Measurements from ENCODE around the gene DEPDC5. TPM values are rescaled to one million over a fixed set of nuclear protein-coding genes. Genes with fewer than 3 reads are reported as not detected.

Gene DEPDC5
- polyA plus RNA-seq, 1 donor = 11.5 TPM

DNA sequence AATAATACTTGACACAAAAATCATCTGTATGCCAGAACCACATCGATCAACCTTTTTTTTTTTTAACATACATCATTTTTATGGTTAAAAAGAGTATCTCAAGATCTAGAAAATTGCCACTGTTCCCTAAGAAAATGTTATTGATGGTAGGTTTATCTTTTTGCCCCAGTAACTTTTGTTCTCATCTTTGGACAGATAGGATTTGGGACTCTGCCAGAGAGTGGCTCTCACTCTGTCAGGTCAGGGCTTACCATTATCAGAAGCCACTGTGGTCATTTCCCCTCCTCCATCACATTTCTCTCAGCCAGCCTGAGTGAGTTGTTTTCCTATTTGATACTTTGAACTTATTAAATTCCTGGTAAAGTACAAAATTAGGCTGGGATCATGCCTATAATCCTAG lies 142.7 kb downstream of the DEPDC5 start:
- no peak for DNase-seq

GRCh38 chr22:31897842-31898805 lies 144.3 kb downstream of the DEPDC5 start:
- no peak for DNase-seq

- no peak for DNase-seq
Observed at GRCh38 chr22:31898926-31899325, 145.1 kb downstream of the DEPDC5 start.

GRCh38 chr22:31899669-31900068 lies 145.8 kb downstream of the DEPDC5 start:
- DNase-seq = no peak

- DNase-seq = no peak
Observed at GRCh38 chr22:31901388-31902137, 147.7 kb downstream of the DEPDC5 start.

- DNase-seq = no peak
Observed at GRCh38 chr22:31904651-31905050, 150.8 kb downstream of the DEPDC5 start.

- no peak for DNase-seq
Observed at GRCh38 chr22:31905356-31905755, 151.5 kb downstream of the DEPDC5 start.

- DNase-seq = no peak
Observed at GRCh38 chr22:31906086-31906485, 152.3 kb downstream of the DEPDC5 start.

DNA sequence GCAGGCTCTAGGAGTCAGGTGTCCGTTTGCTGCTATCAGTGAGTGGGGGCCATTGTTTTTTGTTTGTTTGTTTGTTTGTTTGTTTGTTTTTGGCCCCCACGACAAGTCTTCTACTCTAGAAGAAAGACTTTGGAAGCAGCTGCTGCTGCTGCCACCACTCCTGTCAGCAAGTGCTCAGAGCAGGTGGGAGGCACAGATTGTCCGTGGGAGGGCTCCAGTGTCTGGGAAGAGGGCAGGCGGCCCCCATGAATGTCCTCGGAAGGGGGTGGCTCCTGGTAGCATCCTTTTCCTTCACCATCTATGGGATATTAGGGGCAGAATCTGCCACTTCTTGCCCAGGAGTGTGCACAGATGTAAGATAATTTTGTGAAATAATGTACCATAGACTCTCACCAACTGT lies 152.8 kb downstream of the DEPDC5 start:
- DNase-seq = no peak

DNA sequence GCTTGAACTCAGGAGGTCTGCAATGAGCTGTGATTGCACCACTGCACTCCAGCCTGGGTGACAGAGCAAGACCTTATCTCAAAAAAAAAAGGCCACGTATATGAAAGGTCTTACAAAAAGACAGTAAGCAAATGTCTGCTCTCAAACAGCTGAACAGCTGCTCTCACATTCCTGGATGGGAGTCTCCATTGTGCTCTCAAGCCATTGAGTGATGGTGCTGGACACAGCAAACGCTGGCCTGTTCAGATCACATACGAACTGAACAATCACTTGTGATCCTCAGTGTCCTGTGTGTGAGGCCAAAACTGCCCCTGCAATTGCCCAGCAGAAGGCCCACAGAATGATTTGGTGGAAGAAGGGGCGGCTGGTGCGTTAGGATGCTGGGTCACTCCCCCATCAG lies 156.2 kb downstream of the DEPDC5 start:
- no peak for DNase-seq

DNA sequence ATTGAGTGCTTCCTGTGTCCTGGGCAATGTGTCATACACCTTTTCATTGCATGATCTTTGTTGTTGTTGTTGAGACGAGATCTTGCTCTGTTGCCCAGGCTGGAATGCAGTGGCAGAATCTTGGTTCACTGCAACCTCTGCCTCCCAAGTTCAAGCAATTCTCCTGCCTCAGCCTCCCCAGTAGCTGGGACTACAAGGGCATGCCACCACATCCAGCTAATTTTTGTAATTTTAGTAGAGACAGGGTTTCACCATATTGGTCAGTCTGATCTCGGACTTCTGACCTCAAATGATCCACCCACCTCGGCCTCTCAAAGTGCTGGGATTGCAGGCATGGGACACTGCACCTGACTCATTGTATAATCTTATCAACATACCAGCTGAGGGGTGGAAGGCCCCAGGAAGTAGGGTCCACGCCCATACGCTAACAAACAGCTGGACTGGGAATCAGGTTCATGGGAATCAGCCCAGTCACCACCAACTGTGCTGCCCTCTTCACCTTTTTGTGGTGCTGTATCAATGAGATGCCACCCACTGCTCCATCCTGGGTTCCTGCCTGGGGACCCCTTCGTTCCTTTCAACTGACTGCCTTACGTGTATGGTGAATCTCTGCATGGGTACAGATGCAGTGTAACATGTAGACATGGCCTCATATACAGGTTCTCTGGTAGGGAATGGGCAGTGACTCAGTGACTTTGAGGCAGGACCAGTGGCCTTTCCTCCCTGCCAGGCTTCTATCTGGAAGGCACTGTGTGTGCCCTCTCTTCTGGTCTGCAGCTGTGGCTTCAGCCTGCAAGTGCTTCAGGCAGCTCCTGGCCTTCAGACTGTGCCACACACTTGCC lies 158.0 kb downstream of the DEPDC5 start:
- no peak for DNase-seq

DNA sequence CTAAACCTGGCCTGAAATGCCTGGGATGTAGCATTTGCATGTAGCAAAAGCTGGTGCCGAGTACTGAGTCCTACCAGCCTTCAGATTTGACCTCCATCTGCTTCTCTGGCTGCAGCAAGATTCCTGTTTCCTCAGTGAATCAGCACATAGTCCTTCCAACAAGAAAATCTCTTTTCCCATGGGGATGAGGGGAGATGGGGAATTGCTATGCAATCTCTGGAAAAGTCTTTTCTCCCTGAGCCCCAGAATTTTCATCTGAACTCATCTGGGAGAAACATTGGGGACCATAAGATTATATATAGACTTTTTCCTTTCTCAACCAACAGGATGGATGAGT lies 158.6 kb downstream of the DEPDC5 start:
- DNase-seq = no peak

GRCh38 chr22:31915586-31915985 lies 161.8 kb downstream of the DEPDC5 start:
- DNase-seq = no peak

- no peak for DNase-seq
Observed at GRCh38 chr22:31917227-31917921, 163.6 kb downstream of the DEPDC5 start.

DNA sequence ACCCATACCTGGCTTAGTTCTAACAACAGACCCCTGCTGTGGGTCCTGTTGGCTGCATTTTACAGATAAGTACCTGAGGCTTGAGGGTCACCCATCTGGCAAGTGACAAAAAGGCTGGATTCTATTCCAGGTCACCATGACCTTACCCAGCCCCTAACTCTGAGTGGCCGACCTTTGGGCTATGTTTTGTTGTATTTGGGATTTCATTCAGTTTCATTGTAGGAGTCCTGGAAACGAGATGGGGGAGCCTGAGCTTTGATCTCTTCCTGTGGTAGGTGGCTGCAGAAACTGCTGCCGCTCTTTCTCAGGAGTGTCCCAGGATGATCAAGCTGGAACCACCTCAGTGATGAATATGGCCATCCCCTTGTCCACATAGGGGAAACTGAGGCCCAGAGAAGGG lies 165.9 kb downstream of the DEPDC5 start:
- DNase-seq = no peak

GRCh38 chr22:31920306-31920705 lies 166.5 kb downstream of the DEPDC5 start:
- DNase-seq = no peak

- DNase-seq = no peak
Observed at GRCh38 chr22:31921106-31921505, 167.3 kb downstream of the DEPDC5 start.

DNA sequence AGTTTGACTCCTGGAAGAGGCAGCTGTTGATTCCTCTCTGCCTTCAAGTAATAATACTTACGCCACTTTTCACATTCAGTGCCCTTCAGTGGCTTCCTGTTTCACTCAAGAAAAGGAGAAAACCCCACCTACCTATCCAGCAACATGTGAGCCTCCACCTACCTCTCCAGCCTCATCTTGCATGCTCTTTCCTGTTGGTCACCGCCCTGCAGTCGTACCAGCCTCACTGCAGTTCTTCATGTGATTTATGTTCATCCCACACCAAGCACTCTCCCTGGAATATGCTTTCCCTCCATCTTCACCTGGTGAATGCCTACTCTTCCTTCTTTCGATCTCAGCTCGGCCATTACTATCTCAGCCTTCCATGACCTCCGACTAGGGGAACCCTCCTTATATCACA lies 168.7 kb downstream of the DEPDC5 start:
- no peak for DNase-seq

DNA sequence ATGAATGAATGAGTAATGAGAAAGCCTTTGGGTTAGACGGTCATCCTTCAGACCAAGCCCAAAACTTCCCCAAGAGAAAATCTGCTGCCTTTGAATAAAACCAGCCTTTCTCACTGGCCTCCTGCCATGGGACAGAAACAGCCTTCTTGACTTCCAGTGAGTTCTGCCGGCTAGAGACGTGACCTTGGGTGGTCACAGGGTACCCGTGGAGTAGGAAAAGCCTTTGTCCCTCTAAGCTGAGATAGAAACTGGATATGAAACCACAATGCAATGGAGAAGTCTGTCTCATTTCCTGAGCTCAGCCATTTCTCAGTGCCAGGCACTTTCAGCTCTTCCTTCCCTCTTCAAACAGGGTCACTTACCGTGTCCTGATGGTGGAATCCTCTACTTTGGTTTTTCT lies 169.3 kb downstream of the DEPDC5 start:
- no peak for DNase-seq

- no peak for DNase-seq
Observed at GRCh38 chr22:31923747-31924146, 169.9 kb downstream of the DEPDC5 start.

- DNase-seq = no peak
Observed at GRCh38 chr22:31925056-31925455, 171.2 kb downstream of the DEPDC5 start.

DNA sequence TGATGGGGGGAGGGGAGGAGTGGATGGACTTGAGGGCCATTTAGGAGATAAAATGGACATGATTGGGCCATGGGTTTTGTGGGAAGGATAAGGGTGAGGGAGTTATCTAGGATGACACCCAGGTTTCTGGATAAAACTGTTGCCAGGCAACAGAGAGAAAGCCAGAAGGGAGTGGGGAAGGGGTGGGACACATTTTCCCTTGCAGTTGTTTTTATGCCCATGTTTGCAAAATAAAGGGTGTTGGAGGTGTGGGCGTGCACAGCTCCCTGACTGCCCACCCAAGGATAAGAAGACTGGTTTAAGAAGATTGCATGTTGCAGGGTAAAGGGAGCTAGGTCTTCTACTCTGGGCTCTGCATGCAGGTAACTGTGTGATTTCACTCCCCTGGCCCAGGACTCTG lies 172.2 kb downstream of the DEPDC5 start:
- no peak for DNase-seq

Data from hindlimb muscle (tissue), 1 donor.